ENCODE measurements around the gene STPG4. TPM values are rescaled to one million over a fixed set of nuclear protein-coding genes. Genes with fewer than 3 reads are reported as not detected.

STPG4 gene
- total RNA-seq, 3 donors from 2014 or later (not counting 1 experiment from before 2014, with no cell fraction given): 0.21 to 0.65 TPM; not detected in 1

- Histone ChIP-seq H3K4me3 (ENCODE audit: low read length) (no peak overlapping the region), H3K9me3 (ENCODE audit: control insufficient read depth, insufficient read depth, low read length) (no peaks in the 10 kb centered on the region), H3K27ac (ENCODE audit: low read length) (no peak overlapping the region), H3K27me3 (ENCODE audit: control insufficient read depth, insufficient read depth, low read length) (no peaks in the 10 kb centered on the region), H3K4me1 (ENCODE audit: control insufficient read depth, insufficient read depth, low read length) (peaks cover 66% of the 10 kb centered on the region), H3K36me3 (ENCODE audit: control insufficient read depth, insufficient read depth, low read length) (peaks cover 16% of the 10 kb centered on the region)
- Mint-ChIP-seq H3K4me3 (no peak overlapping the region), H3K4me1 (peaks cover 34 to 48% of the 10 kb centered on the region in 2 donors), H3K9me3 (no peaks in the 10 kb centered on the region), H3K27me3 (ENCODE audit: low read depth in 2 of 2) (peaks cover 3 to 21% of the 10 kb centered on the region in 2 donors), H3K36me3 (no peaks in the 10 kb centered on the region), H3K27ac (no peak overlapping the region)
- intact Hi-C loops (cut with micrococcal nuclease): no loop called here
- DNase-seq (no peak), ATAC-seq (no peak)
- TF ChIP-seq, protein P1, sequence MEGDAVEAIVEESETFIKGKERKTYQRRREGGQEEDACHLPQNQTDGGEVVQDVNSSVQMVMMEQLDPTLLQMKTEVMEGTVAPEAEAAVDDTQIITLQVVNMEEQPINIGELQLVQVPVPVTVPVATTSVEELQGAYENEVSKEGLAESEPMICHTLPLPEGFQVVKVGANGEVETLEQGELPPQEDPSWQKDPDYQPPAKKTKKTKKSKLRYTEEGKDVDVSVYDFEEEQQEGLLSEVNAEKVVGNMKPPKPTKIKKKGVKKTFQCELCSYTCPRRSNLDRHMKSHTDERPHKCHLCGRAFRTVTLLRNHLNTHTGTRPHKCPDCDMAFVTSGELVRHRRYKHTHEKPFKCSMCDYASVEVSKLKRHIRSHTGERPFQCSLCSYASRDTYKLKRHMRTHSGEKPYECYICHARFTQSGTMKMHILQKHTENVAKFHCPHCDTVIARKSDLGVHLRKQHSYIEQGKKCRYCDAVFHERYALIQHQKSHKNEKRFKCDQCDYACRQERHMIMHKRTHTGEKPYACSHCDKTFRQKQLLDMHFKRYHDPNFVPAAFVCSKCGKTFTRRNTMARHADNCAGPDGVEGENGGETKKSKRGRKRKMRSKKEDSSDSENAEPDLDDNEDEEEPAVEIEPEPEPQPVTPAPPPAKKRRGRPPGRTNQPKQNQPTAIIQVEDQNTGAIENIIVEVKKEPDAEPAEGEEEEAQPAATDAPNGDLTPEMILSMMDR (IDR thresholded peaks at IDR 0.05): no peak
- 98% methylated on average over 6 of the region's 6 CpGs for WGBS (ENCODE audit: insufficient coverage)
Measured at GRCh38 chr2:47069628-47070154, 85.4 kb downstream of the STPG4 start.

DNA sequence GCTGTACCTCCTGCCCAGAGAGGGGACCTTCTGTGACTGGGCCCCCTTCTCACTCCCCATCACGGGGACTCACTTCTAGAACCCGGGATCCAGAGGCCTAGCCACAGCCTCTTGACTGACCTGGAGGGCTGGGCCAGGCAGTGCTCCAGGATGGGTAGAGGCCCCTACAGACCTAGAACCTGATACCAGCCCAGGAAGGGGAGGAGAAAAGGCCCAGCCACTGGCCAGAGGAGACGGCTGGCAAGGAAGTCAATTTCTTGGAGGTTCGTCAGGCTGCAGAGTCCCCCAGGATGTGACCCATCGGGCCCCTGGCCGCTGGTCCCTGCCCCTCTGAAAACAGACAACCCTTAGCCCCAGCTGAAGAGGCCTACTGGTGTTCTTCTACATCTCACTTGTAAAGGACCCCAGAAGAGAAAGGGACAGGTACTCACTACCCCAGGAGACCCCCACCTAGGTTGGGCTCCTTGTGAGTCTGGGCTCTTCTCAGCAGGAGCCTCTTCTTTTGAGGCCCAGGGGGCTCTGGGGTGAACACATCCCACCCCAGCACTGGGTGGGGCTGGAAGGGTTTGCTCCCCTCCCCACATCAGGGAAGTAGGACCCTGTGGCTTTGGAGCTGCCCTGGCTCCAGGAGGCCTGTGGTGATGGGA is 86.0 kb downstream of the STPG4 start:
- Histone ChIP-seq H3K9me3 (ENCODE audit: control insufficient read depth, insufficient read depth, low read length) (no peaks in the 10 kb centered on the region), H3K36me3 (ENCODE audit: control insufficient read depth, insufficient read depth, low read length) (peaks cover 16% of the 10 kb centered on the region), H3K27me3 (ENCODE audit: control insufficient read depth, insufficient read depth, low read length) (no peaks in the 10 kb centered on the region), H3K27ac (ENCODE audit: low read length) (no peak overlapping the region), H3K4me1 (ENCODE audit: control insufficient read depth, insufficient read depth, low read length) (peaks cover 65% of the 10 kb centered on the region), H3K4me3 (ENCODE audit: low read length) (no peak overlapping the region)
- ATAC-seq (no peak), DNase-seq (no peak)
- H3K9me3 Mint-ChIP-seq: no peaks in the 10 kb centered on the region
- H3K36me3 Mint-ChIP-seq: no peaks in the 10 kb centered on the region
- H3K4me3 Mint-ChIP-seq: no peak overlapping the region
- H3K27ac Mint-ChIP-seq: no peak overlapping the region
- peaks cover 34 to 48% of the 10 kb centered on the region in 2 donors for H3K4me1 Mint-ChIP-seq
- WGBS (ENCODE audit: insufficient coverage): 97% methylated on average over 6 of the region's 6 CpGs
- peaks cover 3 to 21% of the 10 kb centered on the region in 2 donors for H3K27me3 Mint-ChIP-seq (ENCODE audit: low read depth in 2 of 2)
- TF ChIP-seq, protein P1 (IDR thresholded peaks at IDR 0.05): no peak
- intact Hi-C loops (cut with micrococcal nuclease): no loop called here

- Histone ChIP-seq H3K4me1 (ENCODE audit: control insufficient read depth, insufficient read depth, low read length) (peaks cover 53% of the 10 kb centered on the region), H3K4me3 (ENCODE audit: low read length) (no peak overlapping the region), H3K9me3 (ENCODE audit: control insufficient read depth, insufficient read depth, low read length) (no peaks in the 10 kb centered on the region), H3K27ac (ENCODE audit: low read length) (no peak overlapping the region), H3K36me3 (ENCODE audit: control insufficient read depth, insufficient read depth, low read length) (peaks cover 18% of the 10 kb centered on the region), H3K27me3 (ENCODE audit: control insufficient read depth, insufficient read depth, low read length) (no peaks in the 10 kb centered on the region)
- 92% methylated on average over 14 of the region's 14 CpGs for WGBS (ENCODE audit: insufficient coverage)
- no peak for ATAC-seq
- Mint-ChIP-seq H3K4me1 (peaks cover 30 to 45% of the 10 kb centered on the region in 2 donors), H3K36me3 (peaks cover 6% of the 10 kb centered on the region), H3K27me3 (ENCODE audit: low read depth in 2 of 2) (peaks cover 3 to 21% of the 10 kb centered on the region in 2 donors), H3K4me3 (no peak overlapping the region), H3K27ac (no peak overlapping the region), H3K9me3 (no peaks in the 10 kb centered on the region)
- no peak for DNase-seq
- TF ChIP-seq, protein P1 (IDR thresholded peaks at IDR 0.05): no peak
- intact Hi-C loops (cut with micrococcal nuclease): no loop called here
Measured at GRCh38 chr2:47067788-47068407, 87.2 kb downstream of the STPG4 start.
